ENCODE measurements around the gene UBE2K. TPM values are rescaled to one million over a fixed set of nuclear protein-coding genes. Genes with fewer than 3 reads are reported as not detected.

The UBE2K gene
- total RNA-seq, 1 experiment from 2014 or later, result 151 TPM

GRCh38 chr4:39648213-39648612 is 49.7 kb upstream of the UBE2K start:
- Histone ChIP-seq H2BK5ac (ENCODE audit: insufficient read length, low read length) (no peak overlapping the region), H3K23ac (ENCODE audit: insufficient read length, low read depth, low read length) (no peak overlapping the region), H3K27ac (ENCODE audit: insufficient read length, low read depth, low read length) (no peak overlapping the region), H4K20me1 (ENCODE audit: control insufficient read depth, insufficient read depth, insufficient read length) (no peaks in the 10 kb centered on the region), H4K8ac (replicated peaks; ENCODE audit: insufficient read length, low read depth, low read length) (no peak overlapping the region), H3K27me3 (ENCODE audit: insufficient read depth, low read length) (no peaks in the 10 kb centered on the region), H3K56ac (ENCODE audit: insufficient read length, low read depth, low read length) (no peak overlapping the region), H3K4ac (ENCODE audit: low read depth, low read length) (no peak overlapping the region), H3K14ac (ENCODE audit: insufficient read depth, low read length) (no peak overlapping the region), H3K4me2 (ENCODE audit: insufficient read depth, insufficient read length, low read length) (no peak overlapping the region), H2BK15ac (ENCODE audit: low read depth, low read length) (no peak overlapping the region), H2BK12ac (ENCODE audit: insufficient read length, low read depth, low read length) (no peak overlapping the region), H4K5ac (ENCODE audit: insufficient read length, low read depth, low read length) (no peak overlapping the region), H3K23me2 (ENCODE audit: insufficient read length, low read depth, low read length, poor library complexity, severe bottlenecking) (no peaks in the 10 kb centered on the region), H2BK120ac (ENCODE audit: low read depth, low read length, poor library complexity, severe bottlenecking) (no peak overlapping the region), H2AK5ac (ENCODE audit: insufficient read length, low read length) (no peak overlapping the region), H3K79me2 (ENCODE audit: insufficient read depth, low read length) (no peaks in the 10 kb centered on the region), H3K79me1 (ENCODE audit: insufficient read depth, low read depth, low read length, poor library complexity, severe bottlenecking) (no peaks in the 10 kb centered on the region), H3K9ac (ENCODE audit: extremely low read depth, insufficient read length, low read length) (no peak overlapping the region), H3K4me1 (ENCODE audit: insufficient read depth, low read length) (no peaks in the 10 kb centered on the region), H3K18ac (ENCODE audit: insufficient read length, low read depth, low read length) (no peak overlapping the region), H3T11ph (ENCODE audit: low read length) (no peak overlapping the region), H4K91ac (ENCODE audit: insufficient read length, low read depth, low read length) (no peak overlapping the region), H3K9me3 (ENCODE audit: control insufficient read depth, low read depth, low read length) (no peaks in the 10 kb centered on the region), H2AFZ (ENCODE audit: low read length) (no peak overlapping the region), H2BK20ac (ENCODE audit: low read depth, low read length, poor library complexity, severe bottlenecking) (no peak overlapping the region)
- Mint-ChIP-seq H3K36me3 (ENCODE audit: insufficient read depth in 1 of 3, low read depth in 3 of 3) (peaks cover 0 to 5% (median 0%) of the 10 kb centered on the region in 3 experiments; a peak in 1 of 7 replicates), H3K27ac (no peak overlapping the region), H3K4me1 (peaks cover 0 to 3% of the 10 kb centered on the region in 2 experiments; a peak in 1 of 4 replicates), H3K27me3 (ENCODE audit: low read depth) (no peaks in the 10 kb centered on the region), H3K4me3 (no peak overlapping the region), H3K9me3 (no peaks in the 10 kb centered on the region)
- no peak for DNase-seq
- no peak for TF ChIP-seq CTCF (conservative IDR thresholded peaks at IDR 0.05)
- no CpG with 5 or more reads among the region's 3 CpGs for WGBS (ENCODE audit: extremely low coverage, insufficient read length, low lambda C conversion rate)

Data from H9 (cell line).